Cerebellar cortex (tissue), 1 donor: ENCODE measurements around the gene DUX4.
"Not testable (repeated sequence)": the region's sequence is repeated elsewhere in the genome, so short reads cannot be mapped to it uniquely, and the experiment has no call there.

Experiments
- DNase-seq: peaks from one replicate; pipeline ENCODE4 v3.0.0-alpha.2; 2015; ENCODE audit warnings: low spot score

DUX4 gene

GRCh38 chr4:190173428-190173827 is at the start of gene DUX4:
DUX4 (plus strand) TSS chr4:190173774; CDS start chr4:190173774, 0 bp downstream.
- DNase-seq: not testable (repeated sequence)

GRCh38 chr4:190175436-190175835 is 1.9 kb downstream of the DUX4 start:
- not testable (repeated sequence) for DNase-seq

GRCh38 chr4:190177727-190178605 is 4.4 kb downstream of the DUX4 start:
- not testable (repeated sequence) for DNase-seq

- DNase-seq: not testable (repeated sequence)
Observed at GRCh38 chr4:190178606-190178990, 5.0 kb downstream of the DUX4 start.

GRCh38 chr4:190179030-190179739 is 5.6 kb downstream of the DUX4 start:
- DNase-seq: not testable (repeated sequence)

- not testable (repeated sequence) for DNase-seq
Observed at GRCh38 chr4:190179740-190180094, 6.1 kb downstream of the DUX4 start.

GRCh38 chr4:190180947-190181346 is 7.4 kb downstream of the DUX4 start:
- DNase-seq: not testable (repeated sequence)

GRCh38 chr4:190181481-190182100 is 8.0 kb downstream of the DUX4 start:
- DNase-seq: not testable (repeated sequence)

- not testable (repeated sequence) for DNase-seq
Observed at GRCh38 chr4:190203510-190203909, 29.9 kb downstream of the DUX4 start.
